IMR-90 (cell line): ENCODE data around the gene VPS72. TPM values are rescaled to one million over a fixed set of nuclear protein-coding genes. Genes with fewer than 3 reads are reported as not detected.

Experiments used
- ATAC-seq: fragments of 200-7000 bp; cut with Tn5 transposase; 2 replicates; pipeline ENCODE4 v1.9.1; 2020; ENCODE audit warnings: low read depth, mild to moderate bottlenecking, moderate library complexity
- BruUV-seq: library from RNA; stranded (reverse); fragments of 400-500 nt; replicated peaks from 2 replicates; lab custom pipeline; 2021; lab: Mats Ljungman, UMichigan
- CTCF ChIA-PET: fragments of 300-600 bp; formaldehyde crosslinking; extraction: SDS; loops from one replicate; lab custom pipeline; 2021; ENCODE audit warnings: antibody characterized with exemption; lab: Yijun Ruan, JAX
- POLR2A ChIA-PET: fragments of 300-600 bp; sonication (Branson Sonifier 250); formaldehyde crosslinking; loops from one replicate; lab custom pipeline; 2022; ENCODE audit warnings: antibody characterized with exemption; ENCODE audit not compliant: unreplicated experiment; lab: Charles Lee
- DNase-seq: peaks from one replicate; pipeline ENCODE4 v3.0.0; 2013
- H2AFZ ChIP-seq: replicated peaks from 2 replicates; pipeline ENCODE3; 2013; ENCODE audit warnings: low read length, mild to moderate bottlenecking; ENCODE audit not compliant: poor library complexity
- H2AK5ac ChIP-seq: 2 replicates; pipeline ENCODE4 v1.6.1; 2013; ENCODE audit warnings: low read depth, low read length, inconsistent platforms
- H2AK9ac ChIP-seq: replicated peaks from 2 replicates; pipeline ENCODE3; 2013; ENCODE audit warnings: mild to moderate bottlenecking, low read depth, low read length, moderate library complexity; ENCODE audit not compliant: poor library complexity
- H2BK120ac ChIP-seq: 2 replicates; pipeline ENCODE4 v1.6.1; 2013; ENCODE audit warnings: low read depth, low read length, inconsistent platforms
- H2BK15ac ChIP-seq: 3 replicates; pipeline ENCODE4 v1.6.1; 2013; ENCODE audit warnings: low read depth, low read length, inconsistent platforms
- H2BK20ac ChIP-seq: 2 replicates; pipeline ENCODE4 v1.6.1; 2013; ENCODE audit warnings: low read depth, mild to moderate bottlenecking, inconsistent platforms, low read length, moderate library complexity
- H2BK5ac ChIP-seq: 2 replicates; pipeline ENCODE4 v1.6.1; 2013; ENCODE audit warnings: mild to moderate bottlenecking, low read depth, low read length, inconsistent platforms; ENCODE audit not compliant: poor library complexity, severe bottlenecking
- H3K14ac ChIP-seq: replicated peaks from 2 replicates; pipeline ENCODE4 v1.6.1; 2013; ENCODE audit warnings: low read depth, low read length, inconsistent platforms
- H3K18ac ChIP-seq: 2 replicates; pipeline ENCODE4 v1.6.1; 2013; ENCODE audit warnings: low read depth, low read length, control low read depth
- H3K23ac ChIP-seq: 2 replicates; pipeline ENCODE4 v1.6.1; 2013; ENCODE audit warnings: low read depth, low read length, inconsistent platforms
- H3K27ac ChIP-seq: 2 replicates; pipeline ENCODE4 v1.5.1; 2013; ENCODE audit warnings: mild to moderate bottlenecking, control low read depth, low read length; ENCODE audit not compliant: insufficient read depth
- H3K27me3 ChIP-seq: 2 replicates; pipeline ENCODE4 v1.6.1; 2013; ENCODE audit warnings: low read length; ENCODE audit not compliant: control insufficient read depth, insufficient read depth
- H3K36me3 ChIP-seq: 2 replicates; pipeline ENCODE4 v1.6.1; 2013; ENCODE audit warnings: low read length, mixed read lengths; ENCODE audit not compliant: control insufficient read depth, insufficient read depth
- H3K4ac ChIP-seq: 2 replicates; pipeline ENCODE4 v1.6.1; 2013; ENCODE audit warnings: low read depth, low read length, inconsistent platforms
- H3K4me1 ChIP-seq: 2 replicates; pipeline ENCODE4 v1.6.1; 2013; ENCODE audit warnings: low read length, mixed read lengths; ENCODE audit not compliant: control insufficient read depth, insufficient read depth
- H3K4me2 ChIP-seq: 2 replicates; pipeline ENCODE4 v1.6.1; 2013; ENCODE audit warnings: low read depth, mild to moderate bottlenecking, control low read depth, low read length, moderate library complexity
- H3K4me3 ChIP-seq: 2 replicates; pipeline ENCODE4 v1.5.1; 2013; ENCODE audit warnings: low read depth, mild to moderate bottlenecking, control low read depth, low read length, moderate library complexity; ENCODE audit not compliant: insufficient read depth
- H3K56ac ChIP-seq: 2 replicates; pipeline ENCODE4 v1.6.1; 2013; ENCODE audit warnings: low read length, inconsistent platforms; ENCODE audit not compliant: insufficient read depth; ENCODE audit errors: extremely low read depth
- H3K79me1 ChIP-seq, 2 experiments: 2 replicates each; pipeline ENCODE4 v1.6.1; 2013; ENCODE audit warnings: low read length in 2 of 2, inconsistent platforms in 1 of 2, low read depth in 1 of 2
- H3K9ac ChIP-seq: 2 replicates; pipeline ENCODE4 v1.6.1; 2013; ENCODE audit warnings: low read depth, low read length, control low read depth
- H3K9me1 ChIP-seq: 2 replicates; pipeline ENCODE4 v1.6.1; 2013; ENCODE audit warnings: low read length, inconsistent platforms; ENCODE audit not compliant: insufficient read depth
- H3K9me3 ChIP-seq: 2 replicates; pipeline ENCODE4 v1.6.1; 2013; ENCODE audit warnings: low read length; ENCODE audit not compliant: control insufficient read depth, insufficient read depth
- H4K20me1 ChIP-seq: 2 replicates; pipeline ENCODE4 v1.6.1; 2013; ENCODE audit warnings: low read length, inconsistent platforms; ENCODE audit not compliant: insufficient read depth
- H4K5ac ChIP-seq: 2 replicates; pipeline ENCODE4 v1.6.1; 2013; ENCODE audit warnings: mild to moderate bottlenecking, low read depth, low read length, control low read depth
- H4K8ac ChIP-seq, 2 experiments: 2 replicates each; pipeline ENCODE4 v1.6.1; 2013; ENCODE audit warnings: low read depth in 2 of 2, low read length in 2 of 2, control low read depth in 1 of 2, inconsistent platforms in 1 of 2
- H4K91ac ChIP-seq: 2 replicates; pipeline ENCODE4 v1.6.1; 2013; ENCODE audit warnings: low read depth, low read length, inconsistent platforms; ENCODE audit not compliant: insufficient read depth
- BHLHE40 ChIP-seq: fragments of 150-350 bp; IDR thresholded peaks from 2 replicates; pipeline ENCODE4 v1.6.1; 2016; ENCODE audit warnings: mild to moderate bottlenecking, low read depth, low read length
- CEBPB ChIP-seq: IDR thresholded peaks from 2 replicates; pipeline ENCODE4 v1.6.1; 2012; ENCODE audit warnings: low read depth, low read length, improper control_type of control experiment
- CHD1 ChIP-seq: IDR thresholded peaks from 2 replicates; pipeline ENCODE4 v1.6.1; 2012; ENCODE audit warnings: low read depth, low read length, improper control_type of control experiment
- FOS ChIP-seq: fragments of 150-350 bp; IDR thresholded peaks from 2 replicates; pipeline ENCODE4 v1.6.1; 2016; ENCODE audit warnings: low read depth, low read length
- MAFK ChIP-seq: IDR thresholded peaks from 2 replicates; pipeline ENCODE4 v1.6.1; 2012; ENCODE audit warnings: low read depth, low read length, improper control_type of control experiment
- MAZ ChIP-seq: IDR thresholded peaks from 2 replicates; pipeline ENCODE4 v1.6.1; 2012; ENCODE audit warnings: low read depth, mild to moderate bottlenecking, low read length, improper control_type of control experiment, moderate library complexity, borderline replicate concordance
- MXI1 ChIP-seq: IDR thresholded peaks from 2 replicates; pipeline ENCODE4 v1.6.1; 2012; ENCODE audit warnings: low read depth, mild to moderate bottlenecking, low read length, moderate library complexity, borderline replicate concordance
- NFE2L2 ChIP-seq: fragments of 150-350 bp; IDR thresholded peaks from 2 replicates; pipeline ENCODE4 v1.6.1; 2016; ENCODE audit warnings: low read depth, mild to moderate bottlenecking, low read length
- POLR2A ChIP-seq: IDR thresholded peaks from 2 replicates; pipeline ENCODE4 v1.6.1; 2012; ENCODE audit warnings: mild to moderate bottlenecking, low read depth, low read length
- RAD21 ChIP-seq: IDR thresholded peaks from 2 replicates; pipeline ENCODE4 v1.6.1; 2012; ENCODE audit warnings: low read length, improper control_type of control experiment
- RFX5 ChIP-seq: IDR thresholded peaks from 2 replicates; pipeline ENCODE4 v1.8.0; 2012; ENCODE audit warnings: low read depth, mild to moderate bottlenecking, low read length, moderate library complexity
- SMC3 ChIP-seq: fragments of 150-350 bp; IDR thresholded peaks from 2 replicates; pipeline ENCODE4 v1.6.1; 2016; ENCODE audit warnings: low read depth, mild to moderate bottlenecking, antibody characterized with exemption, low read length, moderate library complexity
- WGBS, 2 experiments: methylation state at CpG; one replicate each; pipeline versions ENCODE4 v1.1.5 to v1.1.7; 2013; ENCODE audit warnings: missing lambda C conversion rate in 2 of 2; ENCODE audit not compliant: insufficient read length in 1 of 2; ENCODE audit errors: extremely low coverage in 2 of 2; 5-methylcytosine and 5-hydroxymethylcytosine counted together
- dilution Hi-C: fragments of 300-500 bp; cut with HindIII; formaldehyde crosslinking; loops from one replicate; pipeline ENCODE4 v1.14.3; 2018; ENCODE audit warnings: low sequenced_read_pairs; ENCODE audit not compliant: unreplicated experiment
- in situ Hi-C: fragments of 300-500 bp; cut with MboI; formaldehyde crosslinking; loops from 3 replicates; pipeline ENCODE4 v1.14.3; 2019; ENCODE audit warnings: low sequenced_read_pairs, inconsistent platforms, mixed read lengths
- intact Hi-C: fragments of 100-400 bp; cut with micrococcal nuclease; formaldehyde crosslinking; loops from 2 replicates; pipeline ENCODE4 v1.10.0; 2022
- polyA plus RNA-seq, 3 experiments: library from polyadenylated mRNA; depleted of rRNA; stranded (reverse); fragments of >200 nt; gene quantifications; 2 replicates each; pipeline ENCODE4 v1.2.3, GENCODE V29; 2012; ENCODE audit warnings: low replicate concordance in 1 of 3
- total RNA-seq: library from RNA; depleted of rRNA; stranded (reverse); fragments of >200 nt; gene quantifications from 2 replicates; pipeline ENCODE4 v1.2.3, GENCODE V29; 2012
- TF ChIP-seq, protein P1 (sequence below): fragments of 150-350 bp; IDR thresholded peaks from 2 replicates; pipeline ENCODE4 v1.6.1; 2016; ENCODE audit warnings: low read depth, mild to moderate bottlenecking, low read length, moderate library complexity, borderline replicate concordance
- TF ChIP-seq, protein P2 (sequence below): conservative IDR thresholded peaks from 2 replicates; pipeline ENCODE4 v1.5.1; 2012; ENCODE audit warnings: mild to moderate bottlenecking, low read depth, low read length, improper control_type of control experiment

The VPS72 gene
- total and polyA plus RNA-seq, 2 of the 4 experiments (the other 2 are of a cell fraction): 51.3 to 62.3 TPM

DNA sequence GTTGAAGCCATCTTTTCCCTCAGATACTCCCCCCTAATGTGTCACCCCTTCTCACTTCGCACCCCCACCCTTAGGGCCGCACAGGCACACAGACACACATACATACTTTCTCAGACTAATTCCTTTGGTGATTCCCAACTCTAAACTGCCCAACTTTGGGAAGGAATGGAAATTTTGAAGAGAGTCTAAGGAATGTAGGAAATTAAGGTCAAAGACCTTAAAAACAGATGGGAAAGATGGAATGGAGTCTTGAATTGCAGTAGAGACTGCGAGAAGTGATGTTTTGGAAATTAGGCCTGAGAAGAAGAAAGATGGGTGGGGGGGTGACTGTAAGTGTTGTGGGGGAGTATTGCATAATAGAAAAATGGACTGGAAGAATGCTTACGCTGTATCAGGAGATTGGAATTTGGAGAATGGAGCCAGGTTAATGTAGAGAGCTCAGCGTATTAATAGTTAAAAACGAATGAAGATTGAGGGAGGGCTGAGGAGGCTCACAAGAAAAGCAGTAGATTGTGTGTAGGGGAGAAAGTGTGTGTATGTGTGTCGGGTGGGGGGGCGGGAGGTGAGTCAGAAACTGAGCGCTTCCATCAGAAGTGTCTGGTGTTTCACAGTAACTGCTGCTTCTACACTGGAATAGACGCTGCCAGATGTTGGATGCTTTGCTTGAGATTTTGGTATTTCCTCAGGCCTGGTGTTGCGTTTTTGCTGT is 10.0 kb upstream of the VPS72 start:
- peak overlapping the region; percentile 84 for H2AK9ac ChIP-seq
- H2AFZ ChIP-seq: no peak overlapping the region
- peaks cover 10% of the 10 kb centered on the region for H3K36me3 ChIP-seq
- H3K23ac ChIP-seq: peak overlapping the region; percentile 99; the same call in 1 of the 2 replicates
- H3K27me3 ChIP-seq: no peaks in the 10 kb centered on the region
- WGBS, 2 experiments: 0% methylated on average over 4 of the region's 11 CpGs; no CpG with 5 or more reads in 1 of the 2 experiments
- peak overlapping the region; percentile 98 for H4K91ac ChIP-seq
- peak overlapping the region; percentile 97 for H3K9ac ChIP-seq
- H2BK5ac ChIP-seq: peak overlapping the region; percentile 89
- POLR2A ChIA-PET: no interaction called here
- DNase-seq (peak; percentile 94), ATAC-seq (peak; percentile 35)
- H3K79me1 ChIP-seq: peaks cover 7 to 30% of the 10 kb centered on the region in 2 experiments; a peak in 3 of 4 replicates
- peaks cover 51% of the 10 kb centered on the region for H4K20me1 ChIP-seq
- H3K27ac ChIP-seq: peak overlapping the region; percentile 96
- H3K4ac ChIP-seq: peak overlapping the region; percentile 99
- H2BK120ac ChIP-seq: peak overlapping the region; percentile 69
- H3K4me1 ChIP-seq: peaks cover 5% of the 10 kb centered on the region; the same call in 1 of the 2 replicates
- peak overlapping the region; percentile 82; the same call in 1 of the 2 replicates for H3K56ac ChIP-seq
- no peaks in the 10 kb centered on the region for H3K9me3 ChIP-seq
- CTCF ChIA-PET: interaction anchor here (0.9 kb wide), 1 partner anchor 52 kb away, joined by 4 read pairs; no protein-coding TSS in a partner anchor
- H3K18ac ChIP-seq: peak overlapping the region; percentile 65; the same call in 1 of the 2 replicates
- H2BK20ac ChIP-seq: 0 out of 2 replicates have a peak overlapping the region, but pooled peaks have one; percentile 0
- peak overlapping the region; percentile 23; the same call in 1 of the 3 replicates for H2BK15ac ChIP-seq
- dilution Hi-C loops: no loop called here
- no TSS peak for BruUV-seq
- H4K8ac ChIP-seq: peak overlapping the region; percentile 95 to 96
- H3K4me3 ChIP-seq: peak overlapping the region; percentile 98
- H4K5ac ChIP-seq: peak overlapping the region; percentile 73
- intact Hi-C loops: loop anchor here (1.0 to 5.0 kb wide), 3 partner anchors 50 to 537 kb away; no protein-coding TSS in a partner anchor
- peak overlapping the region; percentile 100 for H2AK5ac ChIP-seq
- H3K14ac ChIP-seq: peak overlapping the region; percentile 100; the same call in 1 of the 2 replicates
- peak overlapping the region; percentile 98 for H3K4me2 ChIP-seq
- H3K9me1 ChIP-seq: peaks cover 7% of the 10 kb centered on the region; the same call in 1 of the 2 replicates
- in situ Hi-C loops: loop anchor here (5.0 to 10.0 kb wide), 2 partner anchors 52 to 205 kb away; partner anchors contain the start of gene PSMD4
- TF ChIP-seq SMC3: no peak
- no peak for TF ChIP-seq MAZ
- no peak for TF ChIP-seq POLR2A
- no peak for TF ChIP-seq BHLHE40
- TF ChIP-seq MXI1: no peak
- TF ChIP-seq MAFK: no peak
- no peak for TF ChIP-seq RFX5
- TF ChIP-seq FOS: peak; percentile 30; the same call in 1 of the 2 replicates
- no peak for TF ChIP-seq NFE2L2
- TF ChIP-seq RAD21: no peak
- no peak for TF ChIP-seq CHD1
- TF ChIP-seq, protein P1, sequence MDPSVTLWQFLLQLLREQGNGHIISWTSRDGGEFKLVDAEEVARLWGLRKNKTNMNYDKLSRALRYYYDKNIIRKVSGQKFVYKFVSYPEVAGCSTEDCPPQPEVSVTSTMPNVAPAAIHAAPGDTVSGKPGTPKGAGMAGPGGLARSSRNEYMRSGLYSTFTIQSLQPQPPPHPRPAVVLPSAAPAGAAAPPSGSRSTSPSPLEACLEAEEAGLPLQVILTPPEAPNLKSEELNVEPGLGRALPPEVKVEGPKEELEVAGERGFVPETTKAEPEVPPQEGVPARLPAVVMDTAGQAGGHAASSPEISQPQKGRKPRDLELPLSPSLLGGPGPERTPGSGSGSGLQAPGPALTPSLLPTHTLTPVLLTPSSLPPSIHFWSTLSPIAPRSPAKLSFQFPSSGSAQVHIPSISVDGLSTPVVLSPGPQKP: no peak
- peak; percentile 94 for TF ChIP-seq CEBPB
- TF ChIP-seq, protein P2, sequence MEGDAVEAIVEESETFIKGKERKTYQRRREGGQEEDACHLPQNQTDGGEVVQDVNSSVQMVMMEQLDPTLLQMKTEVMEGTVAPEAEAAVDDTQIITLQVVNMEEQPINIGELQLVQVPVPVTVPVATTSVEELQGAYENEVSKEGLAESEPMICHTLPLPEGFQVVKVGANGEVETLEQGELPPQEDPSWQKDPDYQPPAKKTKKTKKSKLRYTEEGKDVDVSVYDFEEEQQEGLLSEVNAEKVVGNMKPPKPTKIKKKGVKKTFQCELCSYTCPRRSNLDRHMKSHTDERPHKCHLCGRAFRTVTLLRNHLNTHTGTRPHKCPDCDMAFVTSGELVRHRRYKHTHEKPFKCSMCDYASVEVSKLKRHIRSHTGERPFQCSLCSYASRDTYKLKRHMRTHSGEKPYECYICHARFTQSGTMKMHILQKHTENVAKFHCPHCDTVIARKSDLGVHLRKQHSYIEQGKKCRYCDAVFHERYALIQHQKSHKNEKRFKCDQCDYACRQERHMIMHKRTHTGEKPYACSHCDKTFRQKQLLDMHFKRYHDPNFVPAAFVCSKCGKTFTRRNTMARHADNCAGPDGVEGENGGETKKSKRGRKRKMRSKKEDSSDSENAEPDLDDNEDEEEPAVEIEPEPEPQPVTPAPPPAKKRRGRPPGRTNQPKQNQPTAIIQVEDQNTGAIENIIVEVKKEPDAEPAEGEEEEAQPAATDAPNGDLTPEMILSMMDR: no peak
